Body of pancreas (tissue), 4 donors: ENCODE measurements around the gene DMBT1.

Source experiments
- CTCF ChIP-seq, 7 experiments: fragments of 450-650 bp in 4 of 7; fragments of 200-600 bp in 3 of 7; sonication (generic) in 3 of 7; IDR thresholded peaks; one replicate each; pipeline ENCODE4 v1.5.1; 2016 to 2019; ENCODE audit warnings: antibody characterized with exemption in 7 of 7
- POLR2A ChIP-seq, 3 donors: fragments of 450-650 bp; IDR thresholded peaks; one replicate each; pipeline ENCODE4 v1.6.1; 2016; ENCODE audit warnings: antibody characterized with exemption in 3 of 3, mild to moderate bottlenecking in 2 of 3

- no peak for TF ChIP-seq CTCF (IDR thresholded peaks at IDR 0.05)
- no peak for TF ChIP-seq POLR2A (IDR thresholded peaks at IDR 0.05)
Observed at GRCh38 chr10:122675278-122675677, 114.7 kb downstream of the DMBT1 start.
